Stimulated activated CD4-positive, alpha-beta T cell treated with anti-CD3 and anti-CD28 coated beads, Interleukin-1b, Interleukin-23, amount 100 ng/mL, for 24 hours (primary cell): ENCODE results near the gene PSMC4.

Experiments used
- DNase-seq, 4 experiments: peaks; one replicate each; pipeline ENCODE4 v3.0.0-alpha.2; 2020; ENCODE audit warnings: low read depth in 4 of 4, low spot score in 1 of 4

The PSMC4 gene

GRCh38 chr19:39987167-39987566 is 16.2 kb downstream of the PSMC4 start:
- DNase-seq = no peak

GRCh38 chr19:39987596-39987995 is 16.6 kb downstream of the PSMC4 start:
- DNase-seq = no peak

GRCh38 chr19:39993605-39994004 is 22.6 kb downstream of the PSMC4 start:
- no peak for DNase-seq

- DNase-seq = no peak
Observed at GRCh38 chr19:39994361-39994760, 23.4 kb downstream of the PSMC4 start.

- no peak for DNase-seq
Observed at GRCh38 chr19:39995794-39996193, 24.8 kb downstream of the PSMC4 start.

GRCh38 chr19:39996218-39996810 is 25.3 kb downstream of the PSMC4 start:
- peak in 3 of 4 experiments; percentile 6 to 16 (median 15) for DNase-seq

GRCh38 chr19:39996811-39997637 is 26.1 kb downstream of the PSMC4 start, which contains the start of gene ZNF546:
ZNF546 (plus strand) TSS chr19:39997060; CDS start chr19:39998327, 1,267 bp downstream.
- DNase-seq = peak; percentile 74 to 87 (median 80)

- peak in 2 of 4 experiments; percentile 13 to 24 for DNase-seq
Observed at GRCh38 chr19:39997638-39998216, 26.8 kb downstream of the PSMC4 start.

GRCh38 chr19:39998501-39998900 is 27.5 kb downstream of the PSMC4 start:
- DNase-seq = no peak

- no peak for DNase-seq
Observed at GRCh38 chr19:40005691-40006272, 34.8 kb downstream of the PSMC4 start.

- DNase-seq = no peak
Observed at GRCh38 chr19:40006273-40006691, 35.3 kb downstream of the PSMC4 start.

- DNase-seq = no peak
Observed at GRCh38 chr19:40009674-40010073, 38.7 kb downstream of the PSMC4 start.

GRCh38 chr19:40013991-40014390 is 43.0 kb downstream of the PSMC4 start:
- no peak for DNase-seq

- DNase-seq = no peak
Observed at GRCh38 chr19:40023969-40024368, 53.0 kb downstream of the PSMC4 start.

GRCh38 chr19:40025938-40026596 is 55.1 kb downstream of the PSMC4 start:
- no peak for DNase-seq

- DNase-seq = no peak
Observed at GRCh38 chr19:40026597-40026970, 55.6 kb downstream of the PSMC4 start.
